Nucleus accumbens (tissue), 56 donors: Measurements from ENCODE around the gene PPP1R14B.
"Not testable (repeated sequence)": the region's sequence is repeated elsewhere in the genome, so short reads cannot be mapped to it uniquely, and the experiment has no call there.

Source experiments
- DNase-seq, 56 donors: peaks; one replicate each; lab custom pipeline; 2025; lab: John Stamatoyannopoulos, UW

PPP1R14B gene

DNA sequence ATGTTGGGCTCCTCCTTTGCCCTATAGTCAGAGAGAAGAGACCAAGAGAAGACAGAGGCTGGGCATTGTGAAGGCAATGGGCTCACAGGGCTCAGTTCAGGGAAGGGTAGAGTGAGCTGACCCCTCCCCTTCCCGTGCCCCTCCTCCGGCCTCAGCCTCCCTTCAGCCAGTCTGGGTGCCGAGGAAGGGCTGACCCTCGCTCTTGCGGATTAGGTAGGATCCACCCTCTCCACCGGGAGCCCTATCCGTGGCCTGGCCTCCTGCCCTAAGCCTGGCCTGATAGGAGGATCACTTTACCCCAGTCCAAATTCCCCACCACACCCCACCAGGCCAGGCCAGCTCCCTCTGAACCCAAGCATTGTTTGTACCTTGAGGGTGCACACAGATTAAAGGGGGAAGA lies 1.8 kb upstream of the PPP1R14B start:
- no peak for DNase-seq

DNA sequence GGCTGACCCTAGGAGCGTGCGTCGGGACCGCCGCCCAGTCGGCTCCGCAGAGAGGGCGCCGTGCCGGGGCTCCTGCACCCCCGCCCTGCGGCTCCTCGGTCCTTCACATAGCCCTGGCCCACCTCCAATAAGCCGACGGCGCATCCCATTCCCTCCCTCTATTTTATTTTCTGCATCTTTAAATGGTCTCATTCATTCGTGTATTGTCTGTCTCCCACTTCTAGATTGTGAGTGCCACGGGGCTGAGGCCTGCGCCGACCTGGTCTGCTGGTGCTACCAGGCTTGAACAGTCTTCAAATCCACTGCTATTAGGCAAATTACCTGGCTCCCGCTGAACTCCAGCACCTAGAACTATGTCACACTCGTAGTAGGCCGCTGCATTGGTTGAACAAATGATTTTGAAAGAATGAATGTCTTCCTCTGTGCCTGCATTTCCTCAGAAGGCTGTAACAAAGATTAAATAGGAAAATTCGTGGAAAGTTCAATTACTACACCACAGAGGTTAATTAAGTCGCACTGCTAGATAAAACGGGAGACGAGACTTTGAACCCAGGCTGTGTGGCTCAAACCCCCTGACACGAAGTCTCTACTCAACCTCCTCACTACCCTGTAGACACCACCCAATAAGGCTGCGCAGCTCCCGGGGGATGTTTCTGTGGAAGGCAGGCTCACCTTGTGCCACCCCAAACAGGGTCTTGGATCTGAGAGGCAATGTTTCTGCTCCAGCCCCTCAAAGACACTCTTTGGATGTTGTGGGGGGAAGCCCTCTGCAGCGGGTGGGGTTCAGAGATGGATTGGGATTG lies 1.2 kb upstream of the PPP1R14B start:
- DNase-seq = peak in 2 of 56 donors; percentile 54 to 57

DNA sequence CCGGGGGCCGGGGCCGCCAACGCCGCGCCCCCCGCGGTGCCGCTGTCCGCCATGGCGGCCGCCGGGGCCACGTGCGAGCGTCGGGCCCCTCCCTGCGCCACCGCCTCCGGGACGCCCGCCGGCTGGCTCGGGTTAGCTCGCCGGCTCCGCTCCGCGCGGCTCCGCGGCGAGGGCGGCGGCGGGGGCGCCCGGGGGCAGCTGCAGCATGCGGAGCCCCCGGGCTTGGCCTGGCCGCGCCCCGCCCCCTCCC lies 197 bp downstream of the PPP1R14B start:
- not testable (repeated sequence) for DNase-seq

DNA sequence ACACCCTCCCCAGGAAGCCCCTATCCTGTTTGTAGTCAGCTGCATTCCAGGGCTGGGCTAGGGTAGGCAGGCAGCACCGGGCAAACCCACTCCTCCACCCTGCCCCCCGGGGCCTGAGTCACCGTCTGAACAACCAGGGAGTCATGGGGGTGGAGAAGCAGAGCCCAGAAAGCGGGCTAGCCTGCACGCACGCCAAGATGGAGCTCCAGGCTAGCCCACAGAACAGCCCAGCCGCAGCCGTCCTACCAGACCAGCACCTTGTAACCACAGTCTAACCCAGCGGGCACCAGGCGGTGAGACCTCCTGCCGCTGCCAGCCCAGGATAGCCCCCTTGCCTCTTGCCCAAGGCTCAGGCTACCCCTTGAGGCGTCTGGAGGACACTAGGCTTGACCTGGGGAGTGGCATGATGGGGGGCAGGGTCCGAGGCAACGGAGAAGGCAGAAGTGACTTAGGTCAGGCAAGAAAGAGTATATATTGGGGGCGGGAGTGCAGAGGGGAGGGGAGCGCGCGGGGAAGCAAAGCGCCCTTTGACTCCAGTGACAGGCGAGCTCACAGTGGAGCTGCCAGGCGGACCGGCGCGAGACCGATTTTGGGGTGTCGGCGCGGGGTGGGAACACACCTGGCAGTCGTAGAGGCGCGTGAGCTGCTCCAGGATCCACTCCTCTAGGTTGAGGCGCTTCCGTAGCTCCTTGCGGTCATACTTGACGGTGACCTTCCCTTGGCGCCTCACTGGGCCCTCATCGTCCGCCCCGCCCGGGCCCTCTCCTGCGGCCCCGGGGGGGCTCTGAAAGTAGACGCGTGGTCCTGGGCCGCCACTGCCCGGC lies 734 bp downstream of the PPP1R14B start:
- peak in 17 of 56 donors; percentile 18 to 79 (median 30) for DNase-seq

DNA sequence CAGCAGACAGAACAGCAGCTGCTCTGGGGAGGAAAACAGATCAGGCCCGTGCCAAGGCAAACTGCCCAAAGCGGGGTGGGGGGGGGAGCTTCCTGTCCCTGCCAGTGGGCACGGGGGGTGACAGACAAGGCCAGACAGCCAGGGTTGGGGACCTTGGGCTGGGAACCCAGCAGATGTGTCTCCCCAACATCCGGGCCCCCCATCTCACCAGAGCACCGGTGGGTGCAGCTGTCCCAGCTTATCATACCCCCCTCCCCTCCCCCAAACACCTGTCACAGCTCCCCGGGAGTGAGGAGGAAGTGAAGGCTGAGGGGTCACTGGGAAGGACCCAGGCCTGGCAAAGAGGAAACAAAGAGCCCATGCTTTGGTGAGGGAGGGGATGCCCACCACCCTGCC lies 1.3 kb downstream of the PPP1R14B start:
- peak in 33 of 56 donors; percentile 14 to 64 (median 33) for DNase-seq

DNA sequence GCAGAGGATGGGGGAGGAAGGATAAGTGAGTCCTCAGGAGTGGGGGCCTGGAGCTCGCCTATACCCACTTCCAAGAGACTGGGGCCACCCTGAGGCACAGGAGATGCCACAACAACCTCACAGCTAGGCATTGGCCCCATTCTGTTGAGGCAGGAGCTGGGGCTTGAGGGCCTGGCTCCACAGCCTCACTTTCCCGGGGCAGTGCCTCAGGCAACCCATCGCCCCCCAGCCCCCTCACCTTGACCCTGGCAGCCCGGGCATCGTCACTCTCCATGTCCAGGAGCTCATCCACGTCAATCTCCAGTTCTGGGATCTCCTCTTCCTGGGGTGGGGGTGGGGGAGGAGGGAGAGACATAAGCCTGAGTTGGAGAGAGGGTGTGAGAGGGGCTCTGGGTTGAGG lies 1.8 kb downstream of the PPP1R14B start:
- DNase-seq = no peak

DNA sequence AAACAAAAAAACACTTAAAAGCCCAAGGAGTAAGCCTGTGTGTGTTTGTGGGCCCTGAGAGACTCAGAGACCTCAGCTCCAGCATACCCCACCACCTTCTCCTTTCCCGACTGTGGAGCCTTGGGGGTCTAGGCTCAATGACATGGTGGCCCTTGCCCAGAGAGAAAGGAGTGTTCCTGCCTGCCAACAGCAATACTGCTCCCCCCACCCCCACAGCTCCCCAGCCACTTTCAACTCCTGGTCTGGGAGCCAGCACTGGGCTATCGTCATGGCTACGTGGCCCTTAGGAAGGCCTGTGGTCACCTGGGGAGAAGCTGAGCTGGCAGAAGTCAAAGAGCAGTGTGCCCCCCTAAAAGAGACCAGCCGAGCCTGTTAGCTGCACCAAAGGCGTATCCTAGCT lies 2.6 kb downstream of the PPP1R14B start:
- DNase-seq = no peak

DNA sequence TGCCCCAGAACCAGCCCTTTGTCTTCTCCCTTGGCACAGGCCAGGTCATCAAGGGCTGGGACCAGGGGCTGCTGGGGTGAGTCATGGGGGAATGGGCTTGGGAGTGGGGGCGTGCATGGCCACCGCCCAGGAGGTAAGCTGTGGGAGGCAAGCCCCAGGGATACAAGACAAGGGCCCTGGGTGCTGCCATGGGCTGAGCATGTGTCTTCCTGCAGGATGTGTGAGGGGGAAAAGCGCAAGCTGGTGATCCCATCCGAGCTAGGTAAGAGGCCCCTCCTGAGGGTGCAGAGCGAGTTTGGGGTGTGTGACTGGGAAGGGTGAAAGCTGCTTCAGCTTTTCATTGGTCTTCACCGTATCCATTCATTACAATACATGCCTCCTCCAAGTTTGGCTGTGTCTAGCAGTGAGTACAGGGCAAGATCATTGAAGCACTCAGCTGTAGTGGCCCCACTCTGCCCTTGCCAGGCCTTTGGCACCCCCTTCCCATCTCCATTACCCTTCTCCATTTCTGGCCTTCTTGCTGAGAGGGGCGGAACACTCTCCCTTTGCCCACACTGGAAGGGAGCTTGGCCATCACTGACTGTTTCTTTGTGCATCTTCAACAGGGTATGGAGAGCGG lies 3.4 kb downstream of the PPP1R14B start:
- no peak for DNase-seq

DNA sequence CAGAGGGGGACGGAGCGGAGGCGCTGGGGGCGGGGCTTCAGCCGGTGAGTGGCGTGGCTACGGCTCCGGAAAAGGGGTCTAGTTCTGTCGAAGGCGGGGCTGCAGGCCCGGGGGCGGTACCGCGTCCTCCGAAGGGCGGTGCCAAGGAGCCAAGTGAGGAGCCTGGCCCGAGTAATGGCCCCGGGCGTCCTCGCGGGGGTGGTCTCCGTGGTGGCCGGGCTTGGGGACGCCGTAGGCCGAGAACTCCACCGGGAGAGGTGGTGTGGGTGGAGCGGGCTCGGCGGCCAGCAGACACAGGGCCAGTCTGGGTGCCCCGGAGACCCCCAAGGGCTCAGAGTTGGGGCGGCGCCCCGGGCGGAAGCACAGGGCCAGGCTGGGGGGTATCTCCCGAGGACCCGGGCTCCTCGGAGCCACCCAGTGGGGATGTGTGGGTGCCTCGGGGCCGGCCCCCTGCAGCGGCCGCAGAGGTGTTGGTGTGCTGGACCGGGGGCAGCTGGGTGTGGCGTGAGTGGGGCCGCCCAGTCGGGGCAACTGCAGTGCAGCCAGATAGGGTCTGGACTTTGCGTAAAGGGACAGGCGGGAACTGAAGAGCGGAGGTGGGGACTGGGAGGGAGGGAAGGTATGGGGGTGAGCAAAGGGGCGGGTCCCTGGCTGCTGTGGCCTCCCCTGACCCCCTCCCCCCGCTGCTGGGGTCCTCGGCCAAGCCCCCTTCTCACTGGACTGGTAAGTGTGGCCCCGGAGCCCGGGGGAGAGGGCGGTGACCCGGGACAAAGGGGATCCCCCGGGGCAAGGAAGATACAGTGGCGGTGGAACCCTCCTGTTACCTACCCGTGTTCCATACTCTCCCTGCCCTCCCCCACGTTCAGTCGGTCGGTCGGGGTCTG lies 5.0 kb downstream of the PPP1R14B start:
- peak in 3 of 56 donors; percentile 50 to 51 (median 50) for DNase-seq

DNA sequence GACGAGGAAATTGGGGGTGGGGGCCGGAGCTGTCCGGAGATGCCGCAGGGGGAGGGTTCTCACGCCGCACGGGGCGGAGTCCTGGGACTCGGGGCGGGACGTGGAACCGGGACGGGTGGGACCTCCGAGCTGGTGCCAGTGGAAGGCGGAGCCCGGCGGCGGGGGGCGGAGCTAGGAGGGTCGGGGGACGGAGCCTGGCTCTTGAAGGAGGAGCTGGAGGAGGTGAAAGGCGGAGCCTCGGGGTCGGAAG lies 5.6 kb downstream of the PPP1R14B start:
- DNase-seq = peak; percentile 97 to 100 (median 99)

DNA sequence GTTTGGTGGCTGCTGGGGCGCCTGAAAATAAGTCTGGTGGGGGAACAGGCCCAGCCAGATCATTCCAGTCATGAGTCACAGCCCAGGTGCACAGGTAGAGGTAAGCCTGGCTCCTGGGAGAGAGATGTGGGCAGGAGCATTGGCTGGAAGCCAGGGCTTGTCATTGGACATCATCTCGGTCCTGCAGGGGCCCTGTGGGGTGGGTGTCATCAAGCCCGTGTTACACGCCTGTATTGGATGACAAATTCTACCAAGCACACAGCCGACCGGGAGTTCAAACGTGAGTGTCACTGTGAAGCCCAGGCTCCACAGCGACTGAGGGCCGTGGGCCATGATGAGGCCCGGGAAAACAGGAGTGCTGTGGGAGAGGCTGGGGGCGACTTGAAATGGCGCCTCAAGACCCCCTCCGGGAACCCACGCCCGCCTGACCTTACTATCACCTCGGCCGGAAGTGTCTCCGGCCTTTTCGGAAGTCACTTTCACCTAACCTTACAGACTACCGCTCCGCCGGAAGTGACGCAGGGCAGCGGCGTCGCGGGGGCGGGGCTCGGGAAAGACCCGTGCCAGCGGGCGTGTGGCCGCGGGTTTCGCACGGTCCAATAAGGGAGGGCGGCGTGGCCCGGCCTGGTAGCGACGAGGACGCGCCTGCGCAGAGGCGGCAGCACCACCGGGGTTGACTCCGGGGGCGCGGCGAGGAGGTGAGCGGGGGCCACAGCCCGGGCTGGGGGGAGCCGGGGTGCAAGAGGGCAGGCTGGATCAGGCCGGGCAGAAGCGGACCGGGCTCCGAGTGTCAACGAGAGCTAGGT lies 6.1 kb downstream of the PPP1R14B start, which contains the start of gene FKBP2:
Gene FKBP2 (plus strand): TSS at position 661 of the 806 bp plus-strand sequence. CDS start 1,293 bp downstream, outside the sequence.
- peak; percentile 83 to 100 (median 98) for DNase-seq

DNA sequence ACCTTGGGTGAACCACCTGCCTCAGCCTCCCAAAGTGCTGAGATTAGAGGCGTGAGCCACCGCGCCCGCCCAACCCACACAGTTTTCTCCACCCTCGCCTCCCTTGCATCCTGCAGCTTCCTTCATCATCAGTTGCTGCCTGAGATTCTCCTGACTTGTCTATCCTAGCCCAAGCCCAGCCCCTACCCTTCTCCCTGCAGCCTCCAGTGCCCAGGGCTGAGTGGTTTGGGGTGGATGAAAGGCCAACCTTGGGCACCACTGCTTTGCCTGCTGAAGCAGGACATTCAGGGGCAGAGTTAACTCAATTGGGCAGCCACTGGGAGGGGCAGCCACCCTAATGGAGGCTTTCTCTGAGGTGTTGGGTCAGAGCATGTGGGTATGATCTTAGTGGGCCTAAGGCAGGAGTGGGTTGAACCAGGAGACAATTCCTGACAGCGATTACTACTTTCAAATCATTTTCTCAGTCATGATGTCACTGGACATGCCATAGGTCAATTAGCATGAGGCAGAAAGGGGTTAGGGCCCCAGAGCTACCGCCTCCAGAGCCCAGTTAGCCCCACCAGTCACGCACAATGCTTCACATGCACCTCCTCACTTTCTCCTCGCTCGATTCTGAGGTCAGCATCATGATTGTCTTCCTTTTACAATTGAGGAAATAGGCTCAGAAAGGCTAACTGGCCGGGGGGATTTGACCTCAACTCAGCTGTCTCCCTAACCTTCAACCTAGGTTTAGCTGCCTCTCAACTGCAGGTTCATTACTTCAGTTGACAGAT lies 6.9 kb downstream of the PPP1R14B start:
- DNase-seq = peak in 9 of 56 donors; percentile 32 to 57 (median 48)

DNA sequence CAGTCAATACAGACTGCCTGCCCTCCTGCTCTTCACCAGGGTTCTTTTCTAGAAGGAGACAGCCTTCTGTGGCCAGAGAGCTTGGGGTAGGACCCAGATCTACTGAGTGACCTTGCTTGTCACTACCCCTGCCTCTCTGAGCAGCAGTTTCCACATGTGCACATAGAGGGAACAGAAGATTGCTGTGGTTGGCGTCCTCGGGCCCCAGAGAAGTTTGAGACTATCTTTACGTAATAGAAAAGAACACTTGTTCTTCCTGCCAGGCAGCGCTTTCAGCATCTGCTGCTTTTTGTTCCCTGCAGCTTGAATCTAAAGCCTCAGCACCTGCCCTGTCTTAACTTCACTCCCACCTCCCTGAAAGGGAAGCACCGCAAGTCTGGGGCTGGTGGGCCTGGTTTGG lies 7.7 kb downstream of the PPP1R14B start:
- DNase-seq = no peak

DNA sequence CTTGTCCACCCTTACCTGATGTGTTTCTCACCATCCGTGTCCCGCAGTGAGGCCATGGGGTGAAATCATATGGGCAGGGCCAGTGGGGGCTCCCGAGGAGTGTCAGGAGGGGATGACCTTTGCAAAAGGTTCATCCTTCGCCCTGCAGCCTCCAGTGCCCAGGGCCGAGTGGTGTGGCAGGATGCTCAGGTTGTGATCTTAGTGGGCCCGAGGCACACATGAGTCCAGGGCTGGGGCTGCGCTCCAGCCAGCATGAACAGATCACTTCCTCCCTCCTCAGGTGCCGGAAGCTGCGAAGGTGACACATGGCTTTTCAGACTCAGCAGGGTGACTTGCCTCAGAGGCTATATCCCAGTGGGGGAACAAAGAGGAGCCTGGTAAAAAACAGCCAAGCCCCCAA lies 8.7 kb downstream of the PPP1R14B start:
- no peak for DNase-seq

DNA sequence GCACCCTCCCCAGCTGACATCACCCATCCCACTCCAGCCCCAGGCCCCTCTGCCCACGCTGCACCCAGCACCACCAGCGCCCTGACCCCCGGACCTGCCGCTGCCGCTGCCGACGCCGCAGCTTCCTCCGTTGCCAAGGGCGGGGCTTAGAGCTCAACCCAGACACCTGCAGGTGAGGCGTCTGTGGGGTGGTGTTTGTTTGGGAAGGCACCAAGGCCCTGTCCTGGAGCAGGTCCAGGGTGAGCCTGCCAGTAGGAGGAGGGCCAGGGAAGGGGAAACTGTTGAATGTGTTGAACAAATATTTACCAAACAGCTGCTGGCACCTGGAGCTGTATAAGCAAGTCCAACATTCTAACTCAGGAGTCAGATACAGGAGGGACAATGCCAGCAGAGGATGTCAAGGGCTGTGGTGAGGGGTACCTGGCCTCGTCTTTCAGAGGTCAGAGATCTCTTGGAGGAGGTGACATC lies 9.2 kb downstream of the PPP1R14B start:
- DNase-seq = no peak

DNA sequence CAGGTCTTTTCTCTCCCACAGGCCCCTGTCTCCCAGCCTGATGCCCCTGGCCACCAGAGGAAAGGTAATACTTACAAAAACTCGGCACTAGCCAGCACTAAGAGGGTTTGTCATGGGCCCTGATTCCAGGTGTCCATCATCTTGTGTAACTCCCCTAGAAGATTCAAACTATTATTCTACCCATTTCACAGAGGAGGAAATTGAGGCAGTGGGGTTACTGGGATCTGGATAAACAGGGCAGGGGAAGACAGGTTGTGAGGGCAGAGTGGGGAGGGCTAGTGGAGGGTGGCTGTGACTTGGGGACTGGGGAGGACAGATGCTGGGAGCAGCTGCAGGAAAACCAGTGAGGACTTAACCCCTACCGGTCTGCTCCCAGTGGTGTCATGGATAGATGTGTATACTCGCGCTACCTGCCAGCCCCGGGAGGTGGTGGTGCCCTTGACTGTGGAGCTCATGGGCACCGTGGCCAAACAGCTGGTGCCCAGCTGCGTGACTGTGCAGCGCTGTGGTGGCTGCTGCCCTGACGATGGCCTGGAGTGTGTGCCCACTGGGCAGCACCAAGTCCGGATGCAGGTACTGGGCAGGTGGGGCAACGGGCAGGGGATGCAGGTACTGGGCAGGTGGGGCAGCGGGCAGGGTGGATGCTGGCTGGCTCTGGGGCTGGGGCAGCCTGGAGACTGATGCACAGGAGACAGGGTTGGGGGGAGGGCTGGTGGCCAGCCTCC lies 11.1 kb downstream of the PPP1R14B start:
- no peak for DNase-seq

DNA sequence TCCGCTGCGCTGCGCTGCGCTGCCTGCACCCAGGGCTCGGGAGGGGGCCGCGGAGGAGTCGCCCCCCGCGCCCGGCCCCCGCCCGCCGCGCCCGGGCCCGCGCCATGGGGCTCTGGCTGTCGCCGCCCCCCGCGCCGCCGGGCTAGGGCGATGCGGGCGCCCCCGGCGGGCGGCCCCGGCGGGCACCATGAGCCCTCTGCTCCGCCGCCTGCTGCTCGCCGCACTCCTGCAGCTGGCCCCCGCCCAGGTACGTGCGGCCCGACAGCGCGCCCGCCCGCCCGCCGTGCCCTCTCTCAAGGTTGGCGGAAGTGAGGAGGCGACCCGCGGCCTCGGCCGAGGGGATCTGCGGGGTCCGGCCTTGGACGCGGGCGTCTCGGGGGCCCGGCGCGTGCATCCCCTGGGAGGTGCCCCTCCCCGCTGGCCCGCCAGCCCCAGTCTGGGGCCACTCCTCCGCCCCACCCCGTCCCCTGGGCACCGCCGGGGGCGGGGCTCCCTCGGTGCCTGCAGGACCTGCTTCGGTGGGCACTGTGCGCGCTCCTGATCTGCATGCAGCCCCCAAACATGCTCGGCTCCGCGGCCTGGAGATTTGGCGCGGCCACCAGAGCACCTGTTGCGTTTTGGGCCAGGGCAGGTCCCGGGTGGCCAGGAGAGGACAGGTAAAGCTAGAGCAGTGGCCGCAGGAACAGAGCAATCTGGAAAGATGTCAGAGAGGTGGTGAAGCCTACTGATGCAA lies 11.9 kb downstream of the PPP1R14B start:
- peak in 3 of 56 donors; percentile 13 to 63 (median 49) for DNase-seq
